Measurements from ENCODE around the gene KDM5C.

KDM5C gene

DNA sequence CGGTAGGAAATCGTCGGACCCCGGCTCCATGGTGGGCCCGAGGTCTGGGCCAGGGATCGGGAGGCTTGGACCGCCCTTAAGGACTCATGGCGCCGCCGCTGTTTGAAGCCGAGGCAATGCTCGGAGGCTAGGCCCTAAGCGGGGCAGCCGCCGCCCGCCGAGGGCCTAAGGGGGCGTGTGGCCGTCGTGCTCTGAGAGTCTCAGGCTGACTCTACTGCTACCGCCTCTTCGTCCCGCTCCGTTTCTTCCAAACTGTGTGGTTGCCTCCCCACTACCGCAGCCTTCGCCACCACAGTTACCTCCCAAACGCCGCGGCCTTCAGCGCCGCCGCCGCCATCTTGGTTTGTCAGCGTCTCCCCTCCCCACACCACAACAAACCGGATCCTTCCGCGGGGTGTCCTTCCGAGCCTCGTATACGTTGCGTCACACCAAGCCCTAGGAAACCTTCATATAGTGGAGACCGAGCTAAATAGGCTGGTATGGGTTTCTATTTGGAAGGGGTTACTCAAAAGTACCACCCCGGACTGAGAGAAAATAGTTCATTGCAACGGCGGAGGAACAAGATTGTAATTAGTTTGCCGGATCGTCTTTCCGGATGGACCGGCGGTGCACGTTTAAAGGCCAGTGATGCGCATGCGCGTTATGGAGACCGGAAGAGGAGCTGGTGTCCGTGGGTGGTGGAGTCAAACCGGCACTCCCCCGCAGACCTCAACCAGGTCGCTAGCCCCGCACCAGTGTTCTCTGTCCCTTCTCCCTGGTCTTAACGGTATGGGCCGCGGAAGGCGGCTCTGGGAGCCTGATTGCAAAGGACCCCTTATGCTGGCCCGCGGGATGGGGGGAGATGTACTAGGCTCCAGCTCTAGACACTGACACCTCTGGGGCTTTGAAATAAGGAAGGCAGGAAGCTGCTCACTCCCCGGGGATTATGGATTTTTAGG, at the start of gene KDM5C:
Gene KDM5C, minus strand, starts transcription at position 348 of the 938 bp plus-strand sequence. Its CDS starts 318 bp downstream, at position 30.
- DNase-seq (ENCODE audit: low spot score): peak; percentile 95

DNA sequence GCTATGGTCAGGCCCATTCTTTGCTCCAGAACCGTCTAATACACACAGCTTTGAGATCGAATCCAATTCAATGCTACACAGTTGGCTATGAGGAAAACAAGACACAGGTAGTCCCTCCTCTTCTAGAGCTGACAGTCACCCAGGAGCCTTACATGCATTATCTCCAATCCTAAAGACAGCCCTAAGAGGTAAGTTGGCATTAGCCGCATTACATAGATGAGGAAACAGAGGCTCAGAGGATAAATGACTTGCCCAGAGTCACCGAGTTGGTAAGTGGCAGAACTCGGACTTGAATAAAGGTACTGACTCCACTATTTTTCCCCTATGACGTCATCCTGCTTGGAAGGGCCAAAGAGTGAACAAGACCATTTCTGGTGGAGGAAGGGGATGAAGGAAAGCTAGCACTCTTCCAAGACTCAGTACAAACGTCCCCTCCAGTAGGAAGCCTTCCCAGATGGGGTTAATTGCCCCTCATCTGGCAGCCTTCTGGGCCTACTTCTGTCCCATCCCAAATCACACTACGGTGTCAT, 47.9 kb upstream of the KDM5C start:
- DNase-seq (ENCODE audit: low spot score): no peak

DNA sequence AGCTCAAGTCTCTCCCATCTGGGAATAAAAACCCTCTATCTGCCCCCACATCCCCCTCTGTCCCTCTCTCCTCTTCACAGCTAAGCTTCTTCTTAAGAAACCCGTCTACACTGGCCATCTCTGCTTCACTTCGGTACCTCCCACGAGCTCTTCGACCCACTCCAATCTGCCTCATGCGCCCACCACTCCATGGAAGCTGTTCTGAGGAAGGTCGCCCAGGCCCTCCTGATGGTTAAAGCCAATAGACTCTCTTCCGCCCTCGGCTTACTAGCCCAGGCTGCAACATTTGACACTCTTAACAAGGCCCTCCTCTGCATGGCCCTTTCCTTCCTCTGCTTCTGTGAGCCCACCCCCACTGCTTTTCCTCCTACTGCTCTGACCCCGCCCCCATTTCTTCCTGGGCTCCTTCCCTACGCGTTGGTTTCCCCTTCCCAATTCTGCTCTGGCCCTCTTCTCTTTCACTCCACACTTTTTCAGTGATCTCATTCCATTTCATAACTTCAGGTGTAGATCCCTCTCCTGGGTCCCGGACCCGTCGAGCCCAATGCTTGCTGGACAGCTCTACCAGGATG, 44.6 kb upstream of the KDM5C start:
- no peak for DNase-seq (ENCODE audit: low spot score)

DNA sequence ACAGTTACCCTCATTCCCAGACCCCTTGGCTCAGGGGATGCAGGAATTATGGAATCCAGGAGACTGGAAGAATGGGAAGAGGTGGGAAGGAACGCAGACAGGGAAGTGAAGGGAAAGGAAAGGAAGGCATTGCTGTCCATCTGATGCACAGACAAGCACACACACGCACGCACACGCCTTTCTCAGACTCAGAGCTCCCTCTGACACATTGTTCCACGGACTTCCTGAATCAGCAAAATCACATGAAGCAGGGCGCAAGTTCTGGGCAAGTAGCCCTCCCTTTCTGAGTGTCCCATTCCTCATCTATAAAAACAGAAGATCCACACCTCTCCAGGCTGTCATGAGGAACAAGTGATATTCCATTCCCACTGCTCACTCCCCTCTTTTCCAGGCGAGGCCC, 43.2 kb upstream of the KDM5C start:
- DNase-seq (ENCODE audit: low spot score): no peak

DNA sequence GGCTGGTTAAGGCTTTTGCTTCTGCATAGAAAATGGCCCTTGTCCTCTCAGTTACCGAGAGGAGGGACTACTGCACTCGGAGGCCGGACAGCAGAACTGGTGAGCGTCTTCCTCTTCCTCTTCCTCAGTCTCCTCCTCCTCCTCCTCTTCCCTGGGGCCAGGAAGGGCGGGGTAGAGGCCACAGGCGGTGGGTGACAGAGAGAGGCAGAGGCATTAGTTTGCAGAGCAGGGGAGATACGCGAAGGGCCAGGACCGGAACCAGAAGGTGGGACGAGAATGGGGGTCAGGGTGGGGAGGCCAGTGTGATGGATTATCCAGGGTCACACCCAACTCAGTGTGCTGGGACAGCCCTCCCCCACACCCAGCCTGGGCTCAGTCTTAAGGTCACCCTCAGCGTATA, 41.9 kb upstream of the KDM5C start:
- no peak for DNase-seq (ENCODE audit: low spot score)

DNA sequence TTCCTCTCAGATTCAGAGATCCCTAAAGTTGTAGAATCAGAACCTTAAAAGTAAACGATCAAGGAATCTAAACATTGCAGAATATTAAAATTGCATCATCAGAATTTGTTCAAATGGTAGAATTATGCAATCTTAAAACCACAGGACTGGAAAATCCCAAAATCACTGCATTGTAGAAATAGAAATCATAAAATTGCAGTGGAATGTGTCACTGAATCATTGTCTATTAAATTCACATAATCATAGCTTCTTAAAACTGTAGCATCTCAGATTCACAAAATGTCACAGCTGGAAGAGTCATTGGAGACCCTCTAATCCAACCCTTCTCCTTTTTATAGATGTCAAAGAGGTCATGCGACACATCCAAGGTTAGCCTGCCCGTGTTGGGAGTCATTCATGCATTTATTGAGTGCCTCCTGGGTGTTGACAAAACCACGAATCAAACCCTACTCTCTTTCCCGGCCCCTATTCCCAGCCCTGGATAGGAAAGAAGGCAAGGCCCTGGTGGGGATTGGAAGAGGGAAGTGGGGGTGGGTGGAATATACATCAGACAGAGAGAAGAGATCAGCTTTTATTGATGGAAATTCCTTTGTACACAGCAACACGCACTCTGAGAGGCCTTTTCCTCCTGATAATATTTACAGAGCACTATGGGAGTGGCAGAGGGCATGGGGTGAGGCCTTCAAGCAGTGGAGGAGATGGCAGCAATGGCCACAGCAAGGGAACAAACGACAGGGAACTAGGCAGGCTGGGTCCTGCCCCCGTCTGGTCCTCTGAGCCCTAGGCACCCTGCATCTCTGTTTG, 41.0 kb upstream of the KDM5C start:
- DNase-seq (ENCODE audit: low spot score): no peak

DNA sequence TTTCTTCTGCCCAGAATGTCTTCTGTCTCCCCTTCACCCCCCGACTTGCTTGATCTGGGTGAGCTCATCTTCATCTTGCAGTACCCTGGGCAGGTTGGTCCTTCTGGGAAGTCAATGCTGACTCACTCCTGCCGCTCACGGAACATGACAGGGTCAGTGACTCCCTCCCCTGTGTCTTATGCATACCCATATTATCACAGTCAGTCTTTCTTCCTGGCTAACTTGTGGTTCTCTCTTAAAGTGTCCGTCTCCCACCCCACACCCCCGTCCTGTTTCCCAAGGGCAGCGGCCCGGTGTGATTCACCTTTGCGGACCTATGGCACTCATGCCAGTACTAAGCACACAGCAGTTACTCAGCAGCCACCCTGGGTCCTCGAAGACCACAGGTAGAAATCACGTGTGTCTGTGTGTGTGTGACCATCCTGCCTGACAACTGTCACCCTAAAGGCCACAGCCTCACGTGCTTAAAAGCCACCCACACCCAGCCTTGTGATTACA, 38.6 kb upstream of the KDM5C start:
- DNase-seq (ENCODE audit: low spot score): peak; percentile 52

DNA sequence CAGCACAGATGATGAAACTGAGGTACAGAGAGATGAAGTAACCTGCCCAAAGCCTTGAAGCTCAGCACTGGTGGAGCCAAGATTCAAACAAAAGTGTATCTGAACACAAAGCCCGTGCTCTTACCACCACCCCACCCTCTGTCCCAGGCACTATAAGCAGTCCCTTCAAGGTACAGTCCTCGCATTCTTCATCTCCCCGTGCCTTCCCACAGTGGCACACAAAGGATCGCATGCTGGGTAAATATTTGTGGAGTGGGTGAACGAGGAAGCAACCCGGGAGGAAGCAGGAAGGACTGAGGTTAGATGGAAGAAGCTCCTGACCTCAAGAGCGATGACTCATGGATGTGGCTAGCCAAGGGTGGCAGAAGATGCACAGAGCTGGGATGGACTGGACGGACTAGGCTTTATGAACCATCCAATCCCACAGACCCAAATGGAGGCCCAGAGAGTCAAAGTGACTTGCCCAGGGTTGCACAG, 37.9 kb upstream of the KDM5C start:
- peak; percentile 37 for DNase-seq (ENCODE audit: low spot score)

DNA sequence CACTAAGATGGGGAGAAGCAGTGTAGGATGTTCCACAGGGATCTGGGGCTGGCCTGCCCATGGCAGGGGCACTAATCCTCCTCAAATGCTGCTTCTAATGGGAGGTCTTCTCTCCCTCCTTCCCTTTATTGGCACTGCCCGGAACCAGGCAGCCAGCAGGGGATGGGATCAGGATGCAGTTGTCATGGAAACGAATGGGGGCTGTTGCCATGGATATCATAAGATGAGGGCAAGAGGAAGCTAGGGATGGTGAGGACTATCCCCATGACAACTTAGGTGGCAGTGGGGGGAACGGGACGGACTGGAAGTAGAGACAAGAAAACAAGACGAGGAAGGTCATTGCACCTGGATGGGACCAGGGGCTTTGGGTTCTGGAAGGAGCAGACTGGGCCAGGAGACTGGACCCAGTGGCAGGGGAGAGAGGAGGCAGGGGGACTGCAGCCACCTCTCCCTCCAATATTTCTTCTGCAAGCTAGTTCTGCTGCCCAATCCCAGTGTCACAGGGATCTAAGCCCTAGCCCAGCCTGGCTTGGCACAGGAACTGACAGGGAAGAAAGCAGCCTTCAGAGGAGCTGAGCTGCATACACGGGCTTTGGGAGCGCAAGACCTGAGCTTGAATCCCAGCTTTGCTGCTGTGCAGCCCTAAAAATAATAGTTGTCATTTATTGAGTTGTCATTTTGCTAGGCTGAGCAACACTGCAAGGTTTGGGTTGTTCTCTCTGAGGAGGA, 37.3 kb upstream of the KDM5C start:
- no peak for DNase-seq (ENCODE audit: low spot score)

DNA sequence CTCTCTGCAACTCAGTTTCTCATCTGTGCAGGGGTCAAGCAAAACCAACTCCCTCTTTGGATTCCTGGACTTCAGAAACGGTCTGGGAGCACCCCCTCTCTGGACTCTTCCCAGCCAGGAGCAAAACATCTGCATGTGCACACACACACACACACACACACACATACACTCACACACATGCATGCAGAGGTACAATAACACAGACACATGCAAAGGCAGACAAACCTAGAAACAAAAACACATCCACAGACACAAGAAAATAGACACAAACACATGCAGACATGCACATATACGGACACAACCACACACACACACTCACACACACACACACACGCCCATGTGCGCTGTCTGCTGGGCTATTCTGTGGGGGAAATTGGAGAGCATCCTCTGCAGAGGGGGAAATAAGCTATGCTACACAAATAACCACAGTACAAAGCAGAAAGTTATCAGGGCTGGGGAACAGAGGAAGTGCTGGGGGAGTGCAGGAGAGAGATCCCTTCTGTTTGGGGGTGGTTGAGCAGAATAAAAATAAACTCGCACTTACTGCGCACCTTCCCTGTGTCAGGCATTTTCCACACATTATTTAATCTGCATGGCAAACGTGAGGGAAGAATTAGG, 36.5 kb upstream of the KDM5C start:
- no peak for DNase-seq (ENCODE audit: low spot score)

DNA sequence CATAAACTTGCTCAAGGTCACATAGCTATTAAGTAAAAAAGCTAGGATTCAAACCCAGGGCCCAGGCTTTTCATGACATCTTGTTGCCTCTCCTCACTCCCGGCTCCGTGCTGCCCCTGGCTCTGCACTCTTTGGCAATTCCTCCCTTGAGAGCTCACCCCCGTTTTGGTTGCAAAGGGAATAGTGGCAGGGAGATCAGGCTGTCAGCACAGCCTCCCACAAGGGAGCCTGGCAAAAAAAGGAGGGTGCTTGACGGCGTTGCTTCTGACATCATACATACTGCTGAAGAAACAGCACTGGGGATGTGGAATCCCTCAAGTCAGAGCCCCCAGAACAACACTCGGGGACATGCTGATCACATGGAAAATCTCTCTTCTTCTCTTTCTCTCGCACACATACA, 35.8 kb upstream of the KDM5C start:
- no peak for DNase-seq (ENCODE audit: low spot score)

DNA sequence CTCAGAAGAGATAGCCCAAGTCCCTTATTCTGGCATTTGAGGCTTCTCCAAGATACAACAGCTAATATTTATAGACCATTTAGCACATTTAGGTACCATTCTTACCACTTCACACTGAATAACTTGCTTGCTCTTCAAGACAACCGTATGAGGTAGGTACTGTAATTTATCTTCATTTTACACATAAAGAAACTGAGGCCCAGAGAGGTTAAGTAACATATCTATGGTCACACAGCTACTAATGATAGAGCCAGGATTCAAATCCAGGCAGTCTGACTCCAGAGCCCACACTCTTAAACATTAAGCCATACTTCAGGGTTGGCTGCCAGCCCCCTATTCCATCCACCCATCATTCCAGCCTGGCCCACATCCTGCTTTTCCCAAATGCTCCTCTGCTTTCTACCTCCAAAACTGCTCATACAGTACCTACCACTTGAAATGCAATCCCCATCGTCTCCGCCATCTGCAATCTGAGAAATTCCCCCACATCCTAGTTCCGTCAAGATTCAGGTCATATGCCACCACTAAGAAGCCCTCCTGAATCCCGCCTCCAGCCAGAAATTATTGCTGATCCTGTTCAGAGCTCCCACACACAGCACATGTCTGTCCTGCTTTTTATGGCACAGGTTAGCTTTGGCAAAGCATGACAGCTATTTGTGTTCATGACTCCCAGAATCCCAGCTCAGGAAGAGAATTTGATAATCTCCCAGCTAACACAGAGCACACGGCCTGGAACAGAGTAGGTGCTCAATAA, 32.8 kb upstream of the KDM5C start:
- no peak for DNase-seq (ENCODE audit: low spot score)

DNA sequence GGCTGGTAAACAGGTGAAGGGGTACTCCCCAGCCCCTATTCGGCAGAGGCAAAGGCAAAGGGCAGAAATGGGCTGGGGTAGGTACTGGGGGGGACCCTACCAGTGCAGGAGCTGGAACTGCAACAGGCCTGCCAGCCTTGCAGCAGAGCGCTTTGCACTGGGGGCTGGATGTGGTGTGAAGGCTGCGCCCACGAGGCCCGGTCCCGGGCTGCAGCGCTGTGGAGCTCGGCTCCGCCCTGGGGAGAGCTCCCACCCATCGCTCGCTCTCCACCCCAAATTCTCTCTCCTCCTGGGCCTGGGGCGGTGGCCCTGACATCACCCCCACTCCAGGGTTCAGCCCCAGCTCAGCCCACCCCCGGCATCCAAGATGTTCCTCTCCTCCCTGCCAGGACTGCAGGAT, 32.2 kb upstream of the KDM5C start:
- DNase-seq (ENCODE audit: low spot score): no peak

DNA sequence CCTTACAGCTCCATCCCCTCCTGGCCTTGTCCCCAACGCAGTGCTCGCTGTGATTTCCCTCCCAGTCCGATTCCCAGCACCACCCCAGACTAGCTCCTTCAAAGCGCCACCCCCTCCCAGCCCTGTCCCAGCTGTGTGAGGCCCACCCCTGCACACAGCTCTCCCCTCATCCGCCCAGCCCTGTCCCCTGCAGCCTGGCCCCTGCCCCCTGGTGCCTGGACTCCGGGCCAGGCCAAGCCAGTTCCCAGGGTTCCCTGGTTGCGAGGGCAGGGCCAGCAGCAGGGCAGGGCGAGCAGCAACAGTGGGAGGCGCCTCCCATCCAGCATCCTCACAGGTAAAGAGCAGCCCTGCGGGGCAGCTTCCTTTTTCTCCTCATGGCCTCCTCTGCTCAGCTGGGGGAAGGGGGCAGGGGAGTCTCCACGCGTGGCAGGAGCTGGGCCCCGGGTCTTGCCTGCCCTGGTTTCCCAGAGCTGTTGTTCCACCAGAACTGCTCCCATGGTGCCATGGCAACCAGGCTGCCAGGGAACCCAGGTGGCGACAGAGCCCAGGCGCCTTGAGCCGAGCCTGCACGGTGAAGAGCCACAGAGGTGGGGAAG, 31.5 kb upstream of the KDM5C start:
- no peak for DNase-seq (ENCODE audit: low spot score)

DNA sequence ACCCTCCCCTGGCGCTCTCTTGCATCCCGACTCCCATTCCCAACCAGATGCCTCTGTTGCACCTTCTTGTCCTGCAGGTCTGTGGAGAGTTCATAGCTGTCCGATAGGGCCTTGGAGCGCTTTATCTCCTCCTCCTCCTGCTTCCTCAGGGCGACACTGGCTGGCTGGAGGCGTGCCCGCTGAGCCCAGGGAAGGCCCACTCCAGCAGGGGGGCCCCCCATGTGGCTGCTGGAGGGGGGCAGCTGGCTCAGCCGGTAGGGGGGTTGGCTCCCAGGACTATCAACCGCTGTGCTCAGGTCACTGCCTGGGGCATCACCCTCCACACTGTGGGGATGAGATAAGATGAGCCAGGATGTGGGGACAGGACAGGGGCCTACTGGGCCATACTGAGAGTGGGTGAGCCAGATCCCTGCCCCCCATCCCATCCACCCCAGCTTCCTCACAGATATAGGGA, 30.8 kb upstream of the KDM5C start:
- no peak for DNase-seq (ENCODE audit: low spot score)

DNA sequence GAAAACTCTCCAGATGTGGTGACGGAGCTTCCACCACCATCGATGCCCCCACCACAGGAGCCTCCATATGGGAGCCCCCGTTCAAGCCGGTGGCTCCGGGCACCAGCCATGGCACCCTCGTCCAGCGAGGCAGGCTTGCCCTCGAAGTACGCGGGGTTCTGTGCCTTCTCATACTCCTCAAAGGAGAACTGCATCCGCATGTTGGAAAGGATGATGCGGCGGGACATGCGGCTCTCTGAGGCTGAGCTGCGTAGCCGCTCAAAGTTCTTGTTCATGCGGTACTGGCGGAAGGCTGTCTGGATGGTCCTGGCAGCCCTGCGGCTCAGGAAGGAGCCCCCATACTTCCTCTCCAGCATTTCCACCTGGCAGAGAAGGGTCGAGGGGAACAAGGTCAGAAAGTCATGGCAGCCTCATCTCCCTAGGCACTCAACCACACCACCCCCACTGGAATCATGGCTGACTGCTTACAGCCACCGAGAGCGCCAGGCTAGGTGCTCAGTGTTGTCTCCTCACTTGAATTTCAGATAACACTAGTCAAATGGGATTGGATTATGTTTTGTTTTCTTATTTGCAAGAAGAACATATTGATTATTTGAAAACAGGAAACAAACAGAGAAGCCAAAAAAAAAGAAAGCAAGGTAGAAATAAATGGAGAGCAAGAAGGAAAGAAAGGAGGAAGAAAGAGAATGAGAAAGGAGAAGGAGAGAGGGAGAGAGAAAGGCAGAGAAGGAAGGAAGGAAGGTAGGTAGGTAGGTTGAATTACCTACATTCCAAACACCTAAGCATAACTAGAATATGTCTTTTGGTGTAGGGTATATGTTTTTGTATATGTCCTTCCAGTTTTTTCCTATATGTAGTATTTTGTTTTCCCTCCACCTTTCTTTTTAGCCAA, 29.8 kb upstream of the KDM5C start:
- no peak for DNase-seq (ENCODE audit: low spot score)

DNA sequence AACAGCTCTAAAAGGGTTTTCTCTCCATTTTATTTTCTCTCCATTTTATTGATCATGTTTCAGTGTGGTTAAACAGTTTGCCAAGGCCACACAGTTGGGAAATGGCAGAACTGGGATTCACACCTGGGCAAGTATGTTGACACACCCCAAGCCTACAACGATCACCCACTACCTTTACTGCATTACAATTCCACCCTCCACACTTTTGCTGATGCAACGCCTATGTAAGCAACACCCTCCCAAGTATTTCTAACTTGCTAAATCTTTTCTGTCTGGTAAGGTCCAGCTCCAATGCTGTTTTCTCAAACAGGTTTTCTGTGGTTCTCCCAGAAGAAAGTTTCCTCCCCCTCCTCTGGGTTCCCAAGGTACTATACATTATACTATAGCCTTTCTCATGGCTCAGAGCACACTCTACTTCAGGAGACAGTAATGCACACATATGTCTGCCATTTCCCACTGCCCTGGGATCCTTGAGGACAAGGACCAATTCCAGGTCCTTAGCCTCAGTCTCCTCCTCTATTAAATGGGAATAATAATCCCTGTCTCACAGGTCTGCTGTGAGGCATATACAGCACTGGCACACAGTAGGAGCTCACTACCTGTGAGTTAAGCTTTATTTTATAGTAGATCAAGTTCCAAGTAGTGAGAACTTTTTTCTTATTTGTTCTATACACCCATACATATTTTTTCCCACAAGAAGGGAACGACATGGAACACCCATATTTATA, 28.4 kb upstream of the KDM5C start:
- no peak for DNase-seq (ENCODE audit: low spot score)

DNA sequence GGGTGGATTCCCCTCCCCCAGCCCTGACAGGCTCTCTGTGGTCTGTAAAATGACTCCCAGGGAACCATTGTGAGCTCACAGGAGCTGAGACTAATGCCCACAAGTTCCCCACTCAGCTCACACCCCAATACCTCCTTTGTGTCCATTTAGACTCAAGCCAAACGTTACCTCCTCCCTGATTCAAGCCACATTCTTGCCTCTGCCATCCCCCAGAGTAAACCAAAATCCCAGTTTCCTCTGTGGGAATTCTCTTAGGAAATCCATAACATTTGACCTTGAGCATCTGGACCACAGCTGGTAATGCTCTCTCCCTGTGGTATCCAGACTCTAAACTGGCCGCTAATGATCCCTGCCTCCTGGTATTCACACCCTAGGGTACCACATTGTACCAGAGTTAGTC, 26.3 kb upstream of the KDM5C start:
- no peak for DNase-seq (ENCODE audit: low spot score)

All from activated CD4-positive, alpha-beta T cell treated with anti-CD3 and anti-CD28 coated beads, Interleukin-2, Interleukin-4, amounts not matched to agents 100 ng/mL and 50 ng/mL, durations not matched to agents 16 hours and 8 hours (primary cell).